GM13977 (cell line): Measurements from ENCODE around the gene IL22RA1.

Source experiments
- DNase-seq: peaks from one replicate; pipeline ENCODE4 v3.0.0; 2012; ENCODE audit warnings: low spot score
- CTCF ChIP-seq: IDR thresholded peaks from 2 replicates; pipeline ENCODE4 v1.5.1; 2012; ENCODE audit warnings: mild to moderate bottlenecking, control low read depth; ENCODE audit not compliant: insufficient read depth; ENCODE audit errors: extremely low read depth, missing control alignments
- in situ Hi-C: fragments of 300-500 bp; cut with MboI; formaldehyde crosslinking; loops from one replicate; pipeline ENCODE4 v1.12.0; 2022; ENCODE audit warnings: low sequenced_read_pairs, low pct_unique_long_range_greater_than_20kb, mixed read lengths, inconsistent platforms; ENCODE audit not compliant: unreplicated experiment

Gene IL22RA1

GRCh38 chr1:24150234-24151174 is 7.6 kb upstream of the IL22RA1 start:
- in situ Hi-C loops, result no loop called here
- peak; percentile 83 for DNase-seq
- peak; percentile 90 for TF ChIP-seq CTCF

GRCh38 chr1:24149866-24150233 is 6.9 kb upstream of the IL22RA1 start:
- TF ChIP-seq CTCF, result no peak
- no peak for DNase-seq
- in situ Hi-C loops, result no loop called here

- no peak for TF ChIP-seq CTCF
- in situ Hi-C loops, result no loop called here
- DNase-seq, result no peak
Observed at GRCh38 chr1:24147816-24148215, 4.9 kb upstream of the IL22RA1 start.

- no peak for TF ChIP-seq CTCF
- in situ Hi-C loops, result no loop called here
- no peak for DNase-seq
Observed at GRCh38 chr1:24147194-24147593, 4.3 kb upstream of the IL22RA1 start.

GRCh38 chr1:24141311-24141997 is 1.5 kb downstream of the IL22RA1 start:
- in situ Hi-C loops, result no loop called here
- no peak for DNase-seq
- TF ChIP-seq CTCF, result no peak

- in situ Hi-C loops, result no loop called here
- DNase-seq, result no peak
- no peak for TF ChIP-seq CTCF
Observed at GRCh38 chr1:24140741-24141181, 2.2 kb downstream of the IL22RA1 start.
